Coronary artery (tissue), 2 donors: ENCODE measurements around the gene IGHMBP2.
"Not testable (repeated sequence)": the region's sequence is repeated elsewhere in the genome, so short reads cannot be mapped to it uniquely, and the experiment has no call there.

Experiments used
- DNase-seq: peaks from one replicate; pipeline ENCODE4 v3.0.0-alpha.2; 2017; ENCODE audit warnings: low spot score
- H3K27ac ChIP-seq, 2 donors: fragments of 200-600 bp; sonication (generic); one replicate each; pipeline ENCODE4 v1.5.1; 2016 to 2019
- H3K4me3 ChIP-seq: fragments of 200-600 bp; sonication (generic); 2 replicates; pipeline ENCODE4 v1.5.1; 2016; ENCODE audit warnings: mild to moderate bottlenecking, moderate library complexity
- TF ChIP-seq, protein P1 (sequence below): fragments of 200-600 bp; sonication (generic); IDR thresholded peaks from one replicate; pipeline ENCODE4 v1.5.1; 2019; ENCODE audit warnings: antibody characterized with exemption

Gene IGHMBP2

DNA sequence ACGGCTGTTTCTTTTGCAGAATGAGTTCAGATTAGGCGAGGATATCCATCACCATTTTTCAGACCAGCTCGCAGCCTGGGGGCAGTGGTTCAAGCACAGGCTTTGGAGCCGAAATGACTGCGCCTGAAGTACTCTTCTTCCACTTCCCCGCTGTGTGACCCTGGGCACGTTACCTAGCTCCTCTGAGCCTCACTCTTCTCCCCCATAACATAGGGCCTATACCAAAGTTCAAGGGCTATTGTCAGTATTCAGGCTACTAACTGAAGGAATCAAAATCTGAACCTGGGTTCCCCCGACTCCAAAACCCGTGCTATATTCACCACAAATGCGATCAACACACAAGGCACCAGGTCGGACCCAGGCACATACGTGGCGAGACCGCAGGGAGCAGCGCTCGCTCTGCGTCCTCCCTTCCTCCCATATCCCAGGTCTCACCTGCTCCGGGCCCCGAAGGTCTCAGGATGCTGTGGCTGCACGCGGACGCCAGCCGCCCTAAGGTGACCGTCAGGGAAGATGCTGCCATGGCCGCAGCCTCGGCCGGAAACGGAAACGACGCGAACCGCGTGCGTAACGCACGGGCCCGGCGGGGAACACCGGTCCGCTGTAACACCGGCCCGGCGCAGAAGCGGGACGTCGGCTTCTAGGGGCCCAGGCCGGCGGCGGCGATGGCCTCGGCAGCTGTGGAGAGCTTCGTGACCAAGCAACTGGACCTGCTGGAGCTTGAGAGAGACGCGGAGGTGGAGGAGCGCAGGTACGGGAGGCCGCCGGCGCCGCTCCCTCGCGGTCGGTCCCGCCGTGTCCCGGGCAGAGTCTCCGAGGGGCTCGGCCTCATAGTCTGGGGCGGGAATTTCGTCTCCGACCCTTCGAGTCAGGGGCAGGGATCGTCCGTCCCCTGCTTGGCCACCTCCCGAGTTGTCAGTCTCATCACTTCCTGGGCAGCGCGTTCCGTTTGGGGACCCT is at the start of gene IGHMBP2, which contains the start of gene MRPL21:
Gene IGHMBP2 (plus strand): TSS at position 604 of the 960 bp plus-strand sequence. CDS start 62 bp downstream, at position 666.
Gene MRPL21 (minus strand): TSS at position 545 of the 960 bp plus-strand sequence. CDS start 22 bp downstream, at position 523.
- H3K27ac ChIP-seq = peak within 1 kb of the TSS; percentile 80 to 89
- peak; percentile 89 for DNase-seq
- TF ChIP-seq, protein P1, sequence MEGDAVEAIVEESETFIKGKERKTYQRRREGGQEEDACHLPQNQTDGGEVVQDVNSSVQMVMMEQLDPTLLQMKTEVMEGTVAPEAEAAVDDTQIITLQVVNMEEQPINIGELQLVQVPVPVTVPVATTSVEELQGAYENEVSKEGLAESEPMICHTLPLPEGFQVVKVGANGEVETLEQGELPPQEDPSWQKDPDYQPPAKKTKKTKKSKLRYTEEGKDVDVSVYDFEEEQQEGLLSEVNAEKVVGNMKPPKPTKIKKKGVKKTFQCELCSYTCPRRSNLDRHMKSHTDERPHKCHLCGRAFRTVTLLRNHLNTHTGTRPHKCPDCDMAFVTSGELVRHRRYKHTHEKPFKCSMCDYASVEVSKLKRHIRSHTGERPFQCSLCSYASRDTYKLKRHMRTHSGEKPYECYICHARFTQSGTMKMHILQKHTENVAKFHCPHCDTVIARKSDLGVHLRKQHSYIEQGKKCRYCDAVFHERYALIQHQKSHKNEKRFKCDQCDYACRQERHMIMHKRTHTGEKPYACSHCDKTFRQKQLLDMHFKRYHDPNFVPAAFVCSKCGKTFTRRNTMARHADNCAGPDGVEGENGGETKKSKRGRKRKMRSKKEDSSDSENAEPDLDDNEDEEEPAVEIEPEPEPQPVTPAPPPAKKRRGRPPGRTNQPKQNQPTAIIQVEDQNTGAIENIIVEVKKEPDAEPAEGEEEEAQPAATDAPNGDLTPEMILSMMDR = no peak

DNA sequence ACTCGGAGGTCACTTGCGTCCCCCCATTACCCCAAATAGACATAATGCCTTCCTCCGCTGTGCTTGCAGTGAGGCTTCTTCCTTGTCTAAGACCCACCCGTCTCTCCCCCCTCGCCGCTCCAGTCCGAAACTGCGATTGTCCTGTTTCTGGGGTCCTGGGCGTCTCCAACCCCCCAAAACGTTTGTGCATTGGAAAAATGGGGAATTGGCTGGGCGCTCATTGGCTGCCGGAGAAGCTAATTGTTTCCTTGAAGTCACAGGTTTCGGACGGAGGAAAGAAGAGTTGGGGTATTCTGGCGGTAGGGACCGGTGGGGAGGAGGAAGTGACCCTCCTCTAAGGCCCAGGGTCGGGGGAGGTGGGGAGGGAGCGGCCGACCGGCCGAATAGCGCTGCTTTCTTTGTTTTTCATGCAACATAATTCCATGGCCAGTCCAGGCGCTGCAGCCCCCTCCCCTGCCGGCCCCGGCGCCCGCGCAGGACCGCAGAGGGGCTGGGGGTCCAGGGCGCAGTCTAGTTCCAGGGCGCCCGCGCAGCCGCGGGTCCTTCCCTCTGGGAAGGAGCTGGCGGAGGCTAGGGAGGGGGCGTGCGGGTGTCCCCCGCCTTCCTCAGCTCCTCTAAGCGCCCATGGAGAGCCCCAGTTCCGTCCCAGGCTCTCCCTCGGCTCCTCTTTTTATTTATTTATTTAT is 49.3 kb upstream of the IGHMBP2 start:
- H3K27ac ChIP-seq = no peak overlapping the region
- TF ChIP-seq, protein P1 = no peak
- peak overlapping the region; percentile 75 for H3K4me3 ChIP-seq
- DNase-seq = no peak

More for the DNA sequence above, at the start of gene IGHMBP2, which contains the start of gene MRPL21:
- H3K4me3 ChIP-seq = peak within 1 kb of the TSS; percentile 88

DNA sequence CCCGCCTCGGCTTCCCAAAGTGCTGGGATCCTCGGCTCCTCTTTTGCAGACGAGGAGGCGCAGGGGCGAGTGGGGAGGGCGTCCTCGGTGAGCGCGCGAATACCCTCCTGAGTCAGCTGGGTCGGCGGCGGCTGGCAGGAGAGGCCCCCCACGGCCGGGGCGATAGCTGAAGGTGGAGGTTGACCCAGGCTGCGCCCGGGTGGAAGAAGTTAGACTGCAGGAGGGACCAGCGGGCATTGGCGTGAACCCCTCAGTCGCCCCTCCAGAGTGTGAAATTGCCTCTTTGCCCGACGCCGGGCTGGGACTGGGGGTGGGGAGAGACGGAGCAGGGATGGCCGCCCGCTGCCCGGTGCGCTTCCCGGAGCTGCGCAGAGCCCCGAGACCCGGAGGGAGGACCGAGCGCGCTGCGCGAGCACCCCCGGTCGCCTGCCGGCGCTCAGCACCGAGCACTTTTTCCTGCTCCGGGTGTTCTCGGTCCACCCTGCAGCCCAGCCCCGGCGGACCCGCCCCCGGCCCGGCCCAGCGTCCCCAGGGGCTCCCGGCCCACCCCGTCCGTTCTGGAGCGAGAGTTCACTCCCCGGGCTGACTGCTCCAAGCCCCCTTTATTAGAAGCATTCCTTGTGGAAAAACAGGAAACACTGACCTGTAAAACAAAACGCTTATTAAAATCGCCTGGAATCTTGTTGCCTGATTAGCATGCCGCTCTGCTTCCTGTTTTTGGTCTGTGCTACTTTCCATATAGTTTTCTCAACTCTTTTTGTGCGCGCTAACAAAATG is 48.3 kb upstream of the IGHMBP2 start:
- TF ChIP-seq, protein P1 = no peak
- peak overlapping the region in 1 of 2 donors; percentile 46 for H3K27ac ChIP-seq
- H3K4me3 ChIP-seq = peak overlapping the region; percentile 75
- DNase-seq = no peak

DNA sequence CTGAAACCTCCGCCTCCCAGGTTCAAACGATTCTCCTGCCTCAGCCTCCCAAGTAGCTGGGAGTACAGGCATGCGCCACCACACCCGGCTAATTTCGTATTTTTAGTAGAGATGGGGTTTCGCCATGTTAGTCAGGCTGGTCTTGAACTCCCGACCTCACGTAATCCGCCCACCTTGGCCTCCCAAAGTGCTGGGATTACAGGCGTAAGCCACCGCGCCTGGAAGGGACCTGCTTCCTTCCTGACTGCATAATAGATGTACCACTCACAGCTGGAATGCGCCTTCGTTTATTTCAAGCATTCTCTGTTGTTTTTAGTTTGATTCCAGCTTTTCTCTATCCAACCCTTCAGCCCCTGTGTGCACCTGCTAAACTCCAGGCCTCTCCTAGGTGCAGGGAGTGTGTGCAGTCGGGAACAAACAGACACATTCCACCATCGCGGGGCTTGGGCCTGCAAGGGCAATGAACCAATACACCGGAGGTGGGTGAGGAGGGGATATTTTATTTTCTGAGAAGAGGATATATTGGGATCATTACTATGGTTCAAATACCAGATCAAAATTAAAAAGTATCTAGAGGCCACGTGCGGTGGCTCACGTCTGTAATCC is 47.2 kb upstream of the IGHMBP2 start:
- not testable (repeated sequence) for DNase-seq, H3K4me3 ChIP-seq, H3K27ac ChIP-seq

DNA sequence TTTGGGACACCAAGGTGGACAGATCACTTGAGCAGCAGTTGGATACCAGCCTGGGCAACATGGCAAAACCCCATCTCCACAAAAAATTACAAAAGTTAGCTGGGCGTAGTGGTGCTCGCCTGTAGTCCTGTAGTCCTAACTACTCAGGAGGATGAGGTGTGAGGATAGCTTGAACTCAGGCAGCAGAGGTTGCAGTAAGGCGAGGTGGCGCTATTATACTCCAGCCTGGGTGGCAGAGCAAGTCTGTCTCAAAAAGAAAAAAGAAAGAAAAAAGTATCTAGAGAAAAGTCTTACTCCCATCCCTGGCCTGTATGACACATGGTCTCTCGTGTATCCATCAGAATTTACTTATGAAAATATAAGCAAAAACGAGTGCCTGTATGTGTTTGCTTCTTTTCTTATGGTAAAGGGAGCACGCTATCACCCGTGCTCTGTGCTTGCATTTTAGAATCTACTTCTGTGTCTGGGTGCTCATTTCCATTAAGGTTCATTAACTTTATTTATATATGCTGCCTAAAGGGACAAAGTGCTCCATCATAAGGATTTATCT is 46.6 kb upstream of the IGHMBP2 start:
- TF ChIP-seq, protein P1 = no peak
- no peak for DNase-seq
- no peak overlapping the region for H3K27ac ChIP-seq
- no peak overlapping the region for H3K4me3 ChIP-seq

DNA sequence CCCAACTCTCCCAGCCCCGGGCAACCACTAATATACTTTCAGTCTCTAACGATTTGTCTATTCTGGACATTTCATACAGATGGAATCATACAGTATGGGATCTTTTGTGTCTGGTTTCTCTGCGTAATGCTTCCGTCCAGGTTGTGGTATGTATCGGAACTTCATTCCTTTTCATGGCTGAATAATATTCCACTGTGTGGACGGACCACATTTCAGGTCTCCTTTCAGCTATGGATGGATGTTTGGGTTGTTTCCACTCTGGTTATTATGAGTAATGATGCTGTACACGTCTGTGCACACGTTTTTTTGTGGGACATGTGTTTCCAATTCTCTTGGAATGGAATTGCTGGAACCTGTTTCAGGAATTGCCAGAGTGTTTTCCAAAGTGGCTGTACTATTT is 44.6 kb upstream of the IGHMBP2 start:
- TF ChIP-seq, protein P1 = no peak
- DNase-seq = no peak
- Histone ChIP-seq H3K27ac (no peak overlapping the region), H3K4me3 (no peak overlapping the region)
